Memory B cell (primary cell): ENCODE results near the gene LIMS2.
A peak's percentile ranks its signal among the peaks of the same experiment; 100 is the strongest.

Experiments
- ATAC-seq: fragments of 150-1000 bp; cut with Tn5 transposase; 2 replicates; pipeline ENCODE4 v1.10.0; 2021; ENCODE audit warnings: low read depth, mild to moderate bottlenecking, moderate library complexity
- DNase-seq, 2 donors: peaks; one replicate each; pipeline ENCODE4 v3.0.0; 2022; ENCODE audit warnings: low spot score in 2 of 2
- H3K27ac Mint-ChIP-seq: one replicate; pipeline ENCODE4 v1.8.0; 2022; ENCODE audit warnings: mild to moderate bottlenecking, moderate library complexity, mixed read lengths
- H3K27me3 Mint-ChIP-seq: one replicate; pipeline ENCODE4 v1.8.0; 2022; ENCODE audit warnings: mixed read lengths
- H3K36me3 Mint-ChIP-seq: one replicate; pipeline ENCODE4 v1.8.0; 2022; ENCODE audit warnings: mild to moderate bottlenecking, mixed read lengths
- H3K4me1 Mint-ChIP-seq: one replicate; pipeline ENCODE4 v1.8.0; 2022; ENCODE audit warnings: mixed read lengths
- H3K4me3 Mint-ChIP-seq: one replicate; pipeline ENCODE4 v1.8.0; 2022; ENCODE audit warnings: mild to moderate bottlenecking, moderate library complexity, mixed read lengths
- H3K9me3 Mint-ChIP-seq: one replicate; pipeline ENCODE4 v1.8.0; 2022; ENCODE audit warnings: mixed read lengths

Gene LIMS2

DNA sequence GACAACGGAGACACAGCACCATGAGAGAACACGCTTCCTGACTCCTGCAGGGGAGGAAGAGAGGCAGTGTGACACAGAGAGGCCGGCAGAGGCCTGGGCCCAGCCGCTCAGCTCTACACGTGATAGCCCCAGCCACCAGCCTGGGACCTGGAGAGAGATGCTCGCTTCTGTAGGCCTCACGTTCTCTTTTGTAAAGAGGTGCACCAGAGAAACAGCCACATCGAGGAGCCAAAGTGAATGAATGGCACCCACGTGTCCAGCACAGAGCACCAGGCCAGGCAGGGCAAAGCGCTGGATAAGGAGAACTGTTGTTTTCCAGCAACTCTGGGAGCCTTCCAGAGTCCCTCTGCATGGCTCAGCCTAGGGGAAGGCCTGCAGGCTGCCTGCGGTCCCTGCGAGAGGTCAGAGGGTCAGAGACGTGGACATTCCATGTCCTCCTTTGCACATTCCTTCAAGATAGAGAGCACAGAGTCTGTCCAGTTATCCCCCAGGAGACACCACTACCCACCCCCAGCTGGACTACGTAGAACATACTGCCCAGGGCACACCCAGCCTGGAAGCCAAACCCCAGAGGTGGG, 14.2 kb downstream of the LIMS2 start:
- peaks cover 29% of the 10 kb centered on the region for H3K27me3 Mint-ChIP-seq
- no peak overlapping the region for H3K27ac Mint-ChIP-seq
- no peak overlapping the region for H3K4me3 Mint-ChIP-seq
- peaks cover 12% of the 10 kb centered on the region for H3K4me1 Mint-ChIP-seq
- ATAC-seq = no peak
- no peak for DNase-seq
- no peaks in the 10 kb centered on the region for H3K9me3 Mint-ChIP-seq
- H3K36me3 Mint-ChIP-seq = no peaks in the 10 kb centered on the region

GRCh38 chr2:127660291-127660578, 15.1 kb downstream of the LIMS2 start:
- H3K9me3 Mint-ChIP-seq = no peaks in the 10 kb centered on the region
- H3K27ac Mint-ChIP-seq = no peak overlapping the region
- DNase-seq (no peak), ATAC-seq (no peak)
- peaks cover 24% of the 10 kb centered on the region for H3K27me3 Mint-ChIP-seq
- H3K36me3 Mint-ChIP-seq = no peaks in the 10 kb centered on the region
- H3K4me1 Mint-ChIP-seq = peaks cover 12% of the 10 kb centered on the region
- no peak overlapping the region for H3K4me3 Mint-ChIP-seq

DNA sequence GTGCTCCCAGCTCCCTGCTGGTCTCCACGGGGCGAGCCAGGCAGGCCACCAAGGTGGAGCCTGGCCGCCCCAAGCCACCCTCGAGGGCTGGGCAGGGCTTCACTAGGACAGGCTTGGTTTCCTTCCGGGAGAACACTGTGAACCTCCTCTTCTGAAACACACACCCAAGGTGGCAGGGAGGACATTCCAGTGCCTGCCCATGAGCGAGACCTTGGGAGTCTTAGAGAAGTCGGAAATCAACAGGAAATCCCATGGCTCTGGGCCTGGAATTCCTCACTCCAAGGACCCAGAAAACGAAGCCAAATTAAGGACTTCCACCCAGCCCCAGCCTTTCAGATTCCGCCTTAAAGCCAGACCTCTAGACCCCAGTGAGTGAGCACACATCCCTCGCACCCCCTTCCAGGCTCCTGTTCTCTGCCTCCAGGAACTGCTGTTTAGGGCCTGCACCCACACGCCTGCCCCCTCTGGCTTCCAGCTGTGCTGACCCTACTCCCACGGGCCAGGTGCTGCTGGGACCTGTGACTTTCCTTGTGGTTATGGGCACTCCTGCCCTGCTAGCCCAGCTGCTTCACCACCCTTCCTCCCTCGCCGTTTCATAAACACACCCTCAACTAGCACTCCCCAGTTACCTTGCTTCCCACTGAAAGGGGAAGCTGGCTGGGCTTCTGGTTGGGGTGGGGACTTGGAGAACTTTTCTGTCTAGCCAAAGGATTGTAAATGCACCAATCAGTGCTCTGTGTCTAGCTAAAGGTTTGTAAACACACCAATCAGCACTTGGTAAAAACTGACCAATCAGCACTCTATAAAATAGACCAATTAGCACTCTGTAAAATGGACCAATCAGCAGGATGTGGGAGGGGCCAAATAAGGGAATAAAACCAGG, 15.7 kb downstream of the LIMS2 start:
- ATAC-seq = peak; percentile 41
- peaks cover 14% of the 10 kb centered on the region for H3K4me1 Mint-ChIP-seq

GRCh38 chr2:127658641-127659407, 16.5 kb downstream of the LIMS2 start:
- no peaks in the 10 kb centered on the region for H3K36me3 Mint-ChIP-seq
- H3K4me1 Mint-ChIP-seq = peaks cover 15% of the 10 kb centered on the region
- no peak overlapping the region for H3K27ac Mint-ChIP-seq
- ATAC-seq (no peak), DNase-seq (no peak)
- peaks cover 24% of the 10 kb centered on the region for H3K27me3 Mint-ChIP-seq
- no peaks in the 10 kb centered on the region for H3K9me3 Mint-ChIP-seq
- H3K4me3 Mint-ChIP-seq = no peak overlapping the region

More for the DNA sequence above, 15.7 kb downstream of the LIMS2 start:
- H3K4me3 Mint-ChIP-seq = no peak overlapping the region
- H3K27ac Mint-ChIP-seq = no peak overlapping the region
- H3K27me3 Mint-ChIP-seq = peaks cover 24% of the 10 kb centered on the region
- DNase-seq = no peak
- no peaks in the 10 kb centered on the region for H3K36me3 Mint-ChIP-seq
- H3K9me3 Mint-ChIP-seq = no peaks in the 10 kb centered on the region

- no peak for ATAC-seq
- H3K4me1 Mint-ChIP-seq = peaks cover 16% of the 10 kb centered on the region
These were observed 17.2 kb downstream of the LIMS2 start for GRCh38 chr2:127658146-127658545.

GRCh38 chr2:127657232-127657595, 18.1 kb downstream of the LIMS2 start:
- Mint-ChIP-seq H3K4me1 (peaks cover 23% of the 10 kb centered on the region), H3K9me3 (no peaks in the 10 kb centered on the region), H3K27ac (no peak overlapping the region), H3K27me3 (peaks cover 20% of the 10 kb centered on the region), H3K4me3 (no peak overlapping the region), H3K36me3 (no peaks in the 10 kb centered on the region)
- ATAC-seq = no peak
- no peak for DNase-seq

More at GRCh38 chr2:127658146-127658545, 17.2 kb downstream of the LIMS2 start:
- no peak for DNase-seq
- H3K27me3 Mint-ChIP-seq = peaks cover 22% of the 10 kb centered on the region
- no peak overlapping the region for H3K4me3 Mint-ChIP-seq
- H3K36me3 Mint-ChIP-seq = no peaks in the 10 kb centered on the region
- H3K9me3 Mint-ChIP-seq = no peaks in the 10 kb centered on the region
- no peak overlapping the region for H3K27ac Mint-ChIP-seq

DNA sequence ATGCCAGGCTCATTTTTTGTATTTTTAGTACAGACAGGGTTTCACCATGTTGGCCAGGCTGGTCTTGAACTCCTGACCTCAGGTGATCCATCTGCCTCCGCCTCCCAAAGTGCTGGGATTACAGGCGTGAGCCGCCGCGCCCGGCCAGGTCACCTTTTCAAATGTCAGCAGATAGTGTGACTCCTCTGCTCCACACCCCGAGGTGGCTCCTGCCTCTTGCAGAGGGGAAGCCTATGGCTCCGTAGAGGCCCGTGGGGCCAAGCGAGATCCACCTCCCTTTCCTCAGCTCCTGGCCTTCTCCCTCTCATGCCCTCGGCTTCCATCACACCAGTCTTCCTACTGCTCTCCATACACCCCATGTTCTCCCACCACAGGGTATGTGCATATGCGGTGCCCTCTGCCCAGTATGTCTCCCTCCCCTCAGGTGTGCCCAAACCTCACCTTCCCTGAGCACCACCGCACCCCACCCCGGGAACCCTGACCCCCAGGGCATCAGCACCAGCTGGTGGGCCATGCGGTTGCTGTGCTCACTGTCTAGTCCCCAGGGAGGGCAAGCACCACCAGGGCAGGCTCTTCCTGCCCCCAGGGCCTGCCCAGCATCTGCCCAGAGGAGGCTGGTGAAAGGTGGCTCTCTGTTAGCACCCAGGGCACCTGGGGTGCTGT, 18.6 kb downstream of the LIMS2 start:
- DNase-seq = no peak
- H3K4me3 Mint-ChIP-seq = no peak overlapping the region
- no peaks in the 10 kb centered on the region for H3K36me3 Mint-ChIP-seq
- H3K9me3 Mint-ChIP-seq = no peaks in the 10 kb centered on the region
- peaks cover 16% of the 10 kb centered on the region for H3K27me3 Mint-ChIP-seq
- H3K27ac Mint-ChIP-seq = no peak overlapping the region
- H3K4me1 Mint-ChIP-seq = peaks cover 28% of the 10 kb centered on the region
- no peak for ATAC-seq

- DNase-seq = no peak
- Mint-ChIP-seq H3K36me3 (no peaks in the 10 kb centered on the region), H3K9me3 (no peaks in the 10 kb centered on the region), H3K27ac (no peak overlapping the region), H3K4me3 (no peak overlapping the region), H3K4me1 (peaks cover 38% of the 10 kb centered on the region), H3K27me3 (peaks cover 6% of the 10 kb centered on the region)
- ATAC-seq = no peak
These were observed 19.9 kb downstream of the LIMS2 start for GRCh38 chr2:127655209-127656073.

DNA sequence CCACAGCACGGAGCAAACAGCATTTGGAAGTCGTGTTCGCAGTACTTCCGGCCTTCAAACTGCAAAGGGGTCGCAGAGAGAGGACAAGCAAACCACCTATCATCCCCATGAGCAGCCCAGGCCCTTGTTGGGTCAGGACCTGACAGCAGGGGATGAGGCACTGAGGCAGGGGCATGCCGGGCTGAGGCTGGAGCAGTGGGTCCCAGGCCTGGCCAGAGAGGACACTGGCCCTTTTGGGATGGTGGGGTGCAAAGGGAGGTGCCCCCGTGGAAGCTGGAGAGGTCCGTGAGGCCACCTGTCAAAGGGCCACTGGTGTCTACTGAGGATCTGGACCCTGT, 20.5 kb downstream of the LIMS2 start:
- H3K27ac Mint-ChIP-seq = no peak overlapping the region
- DNase-seq (no peak), ATAC-seq (no peak)
- H3K9me3 Mint-ChIP-seq = no peaks in the 10 kb centered on the region
- no peaks in the 10 kb centered on the region for H3K36me3 Mint-ChIP-seq
- peaks cover 38% of the 10 kb centered on the region for H3K4me1 Mint-ChIP-seq
- peaks cover 6% of the 10 kb centered on the region for H3K27me3 Mint-ChIP-seq
- H3K4me3 Mint-ChIP-seq = no peak overlapping the region

- no peak overlapping the region for H3K27ac Mint-ChIP-seq
- ATAC-seq = no peak
- H3K36me3 Mint-ChIP-seq = no peaks in the 10 kb centered on the region
- peaks cover 6% of the 10 kb centered on the region for H3K27me3 Mint-ChIP-seq
- peaks cover 40% of the 10 kb centered on the region for H3K4me1 Mint-ChIP-seq
- no peak overlapping the region for H3K4me3 Mint-ChIP-seq
- no peak for DNase-seq
- H3K9me3 Mint-ChIP-seq = no peaks in the 10 kb centered on the region
These were observed 21.1 kb downstream of the LIMS2 start for GRCh38 chr2:127654084-127654837.

DNA sequence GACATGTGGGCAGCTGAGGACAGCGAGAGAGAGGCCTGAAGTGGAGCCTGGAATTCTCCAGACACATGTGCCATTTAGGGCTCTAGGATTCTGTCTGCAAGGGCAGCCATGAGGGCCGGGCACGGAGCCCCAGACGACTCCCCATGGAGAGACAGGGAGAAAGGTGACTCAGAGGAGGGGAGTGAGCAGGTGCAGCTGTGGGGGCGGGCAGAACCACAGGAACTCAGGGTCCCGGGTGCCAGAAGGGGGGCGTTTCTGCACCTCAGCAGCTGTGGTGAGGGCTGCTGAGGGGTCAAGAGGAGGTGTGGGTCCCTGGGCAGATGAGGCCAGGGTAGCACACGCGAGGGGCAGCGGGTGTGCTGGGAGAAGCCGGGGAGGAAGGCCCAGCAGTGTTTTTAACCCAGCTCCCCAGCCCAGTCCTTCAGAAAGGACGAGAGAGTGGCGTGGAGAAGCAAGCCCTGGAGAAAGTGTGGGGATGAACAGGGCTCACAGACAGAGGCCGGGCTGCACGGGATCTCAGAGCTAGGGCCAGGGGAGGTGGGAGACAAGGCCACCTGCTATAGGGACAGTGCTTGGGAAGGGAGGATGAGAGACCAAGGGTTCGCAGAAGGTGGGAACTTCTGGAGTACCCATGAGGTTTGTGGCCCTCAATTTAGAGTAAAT, 21.8 kb downstream of the LIMS2 start:
- Mint-ChIP-seq H3K4me1 (peaks cover 45% of the 10 kb centered on the region), H3K27me3 (peaks cover 6% of the 10 kb centered on the region), H3K9me3 (no peaks in the 10 kb centered on the region), H3K4me3 (no peak overlapping the region), H3K36me3 (no peaks in the 10 kb centered on the region), H3K27ac (no peak overlapping the region)
- ATAC-seq (no peak), DNase-seq (no peak)

DNA sequence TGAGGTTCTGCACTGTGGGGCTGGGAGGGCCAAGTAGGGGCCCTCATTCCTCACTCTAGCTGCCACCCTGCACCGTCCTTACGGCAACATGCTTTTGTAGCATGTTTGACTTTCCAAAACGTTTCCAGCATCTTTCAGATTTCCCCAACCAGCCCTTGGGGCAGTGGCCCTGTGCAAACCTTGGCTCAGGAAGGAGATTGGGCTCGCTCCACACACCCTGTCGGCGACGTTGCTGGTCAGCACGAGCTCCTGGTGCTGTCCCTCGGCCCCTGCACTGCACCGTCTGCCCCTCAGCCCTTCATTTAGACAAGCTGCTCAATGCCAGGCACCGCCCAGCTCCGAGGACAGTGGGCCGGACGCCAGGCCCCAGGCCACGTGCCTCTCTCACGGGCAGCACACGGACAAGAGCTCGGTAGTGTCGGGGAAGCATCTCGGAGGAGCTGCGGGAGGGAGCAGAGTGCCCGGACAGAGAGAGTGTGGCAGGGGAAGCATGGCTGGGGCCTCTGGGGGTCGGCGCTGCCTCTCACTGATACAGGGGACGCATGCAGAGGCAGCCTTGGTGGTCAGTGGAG, 22.5 kb downstream of the LIMS2 start:
- Mint-ChIP-seq H3K4me1 (peaks cover 50% of the 10 kb centered on the region), H3K36me3 (no peaks in the 10 kb centered on the region), H3K27me3 (peaks cover 6% of the 10 kb centered on the region), H3K27ac (no peak overlapping the region), H3K4me3 (no peak overlapping the region), H3K9me3 (no peaks in the 10 kb centered on the region)
- no peak for DNase-seq
- no peak for ATAC-seq
